SU-DHL-6 (cell line): ENCODE results near the gene PHACTR1.

ENCODE experiments used
- H2AFZ ChIP-seq: fragments of 200-600 bp; sonication (generic); 2 replicates; pipeline ENCODE4 v1.6.1; 2014; ENCODE audit warnings: low read depth, mild to moderate bottlenecking, moderate library complexity, mixed read lengths, antibody characterized with exemption, low read length; ENCODE audit not compliant: severe bottlenecking
- H3F3A ChIP-seq: fragments of 200-600 bp; shearing (Covaris generic); 2 replicates; pipeline ENCODE4 v1.6.0; 2016; ENCODE audit warnings: antibody characterized with exemption, mild to moderate bottlenecking; ENCODE audit not compliant: insufficient read depth
- H3K27ac ChIP-seq: fragments of 200-600 bp; sonication (generic); 2 replicates; pipeline ENCODE4 v1.5.1; 2016; ENCODE audit warnings: low read depth, mild to moderate bottlenecking, low read length, moderate library complexity, mixed read lengths
- H3K27me3 ChIP-seq: fragments of 200-600 bp; sonication (generic), shearing (Covaris generic); 2 replicates; pipeline ENCODE4 v1.6.0; 2014; ENCODE audit warnings: mild to moderate bottlenecking, low read length
- H3K36me3 ChIP-seq: fragments of 200-600 bp; sonication (generic); 2 replicates; pipeline ENCODE4 v1.6.1; 2014; ENCODE audit warnings: mild to moderate bottlenecking, low read length, mixed read lengths
- H3K4me2 ChIP-seq: fragments of 300-600, 200-600 bp; shearing (Covaris generic), sonication (generic); 2 replicates; pipeline ENCODE4 v1.6.0; 2014; ENCODE audit warnings: low read length, low read depth, mild to moderate bottlenecking; ENCODE audit not compliant: poor library complexity, severe bottlenecking
- H3K4me3 ChIP-seq: fragments of 200-600 bp; sonication (generic); 2 replicates; pipeline ENCODE4 v1.5.1; 2014; ENCODE audit warnings: antibody characterized with exemption, low read length, mild to moderate bottlenecking, mixed read lengths; ENCODE audit not compliant: insufficient read depth, poor library complexity, severe bottlenecking
- H3K79me2 ChIP-seq: fragments of 200-600 bp; sonication (generic); 2 replicates; pipeline ENCODE4 v1.6.1; 2014; ENCODE audit warnings: mild to moderate bottlenecking, low read length, moderate library complexity; ENCODE audit not compliant: insufficient read depth
- H3K9ac ChIP-seq: fragments of 200-600 bp; sonication (generic); 2 replicates; pipeline ENCODE4 v1.7.0; 2014; ENCODE audit warnings: mild to moderate bottlenecking, low read length
- H3K9me2 ChIP-seq: fragments of 200-600 bp; sonication (generic); replicated peaks from 2 replicates; pipeline ENCODE4 v1.6.1; 2014; ENCODE audit warnings: low read length; ENCODE audit not compliant: insufficient read depth
- H3K9me3 ChIP-seq: fragments of 200-600 bp; sonication (generic); 2 replicates; pipeline ENCODE4 v1.6.1; 2014; ENCODE audit warnings: low read length, mixed read lengths; ENCODE audit not compliant: insufficient read depth
- H4K20me1 ChIP-seq: fragments of 200-600 bp; sonication (generic); 2 replicates; pipeline ENCODE4 v1.6.1; 2014; ENCODE audit warnings: low read depth, mild to moderate bottlenecking, antibody characterized with exemption, low read length, moderate library complexity, mixed read lengths
- EZH2phosphoT487 ChIP-seq: fragments of 200-600 bp; sonication (generic), shearing (Covaris generic); conservative IDR thresholded peaks from 2 replicates; pipeline ENCODE4 v1.6.1; 2018; ENCODE audit warnings: mild to moderate bottlenecking, antibody characterized with exemption, low read length, moderate library complexity, mixed read lengths
- TF ChIP-seq, protein P1 (sequence below): fragments of 200-600 bp; sonication (generic); IDR thresholded peaks from one replicate; pipeline ENCODE4 v1.5.1; 2017; ENCODE audit warnings: antibody characterized with exemption, mild to moderate bottlenecking, low read length, moderate library complexity; ENCODE audit not compliant: insufficient read depth, poor library complexity, severe bottlenecking

PHACTR1 gene

DNA sequence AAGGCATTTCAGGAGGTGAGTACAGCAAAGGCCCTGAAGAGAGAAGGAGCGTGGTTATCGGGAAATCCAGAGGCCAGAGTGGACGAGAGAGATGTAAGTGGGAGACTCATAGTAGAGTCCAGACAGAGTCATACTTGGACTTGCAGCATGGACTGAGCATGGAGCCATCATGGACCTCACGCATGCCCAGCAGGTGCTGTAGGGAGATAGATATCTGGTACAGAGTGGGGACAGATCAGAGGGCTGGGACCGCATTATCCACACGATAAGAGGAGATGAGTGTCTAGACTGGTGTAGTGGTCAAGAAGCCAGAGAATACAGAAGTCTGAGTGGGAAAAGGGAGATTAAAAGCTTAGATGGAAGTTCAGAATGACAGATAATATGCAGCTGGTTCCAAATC is 484.8 kb downstream of the PHACTR1 start:
- Histone ChIP-seq H3K9ac (no peak overlapping the region), H3K9me3 (no peaks in the 10 kb centered on the region), H3K27ac (no peak overlapping the region), H3K9me2 (no peaks in the 10 kb centered on the region), H2AFZ (no peak overlapping the region), H3K79me2 (no peaks in the 10 kb centered on the region), H3K4me3 (no peak overlapping the region), H4K20me1 (no peaks in the 10 kb centered on the region), H3K36me3 (no peaks in the 10 kb centered on the region), H3F3A (no peaks in the 10 kb centered on the region), H3K27me3 (no peaks in the 10 kb centered on the region), H3K4me2 (no peak overlapping the region)
- TF ChIP-seq, protein P1, sequence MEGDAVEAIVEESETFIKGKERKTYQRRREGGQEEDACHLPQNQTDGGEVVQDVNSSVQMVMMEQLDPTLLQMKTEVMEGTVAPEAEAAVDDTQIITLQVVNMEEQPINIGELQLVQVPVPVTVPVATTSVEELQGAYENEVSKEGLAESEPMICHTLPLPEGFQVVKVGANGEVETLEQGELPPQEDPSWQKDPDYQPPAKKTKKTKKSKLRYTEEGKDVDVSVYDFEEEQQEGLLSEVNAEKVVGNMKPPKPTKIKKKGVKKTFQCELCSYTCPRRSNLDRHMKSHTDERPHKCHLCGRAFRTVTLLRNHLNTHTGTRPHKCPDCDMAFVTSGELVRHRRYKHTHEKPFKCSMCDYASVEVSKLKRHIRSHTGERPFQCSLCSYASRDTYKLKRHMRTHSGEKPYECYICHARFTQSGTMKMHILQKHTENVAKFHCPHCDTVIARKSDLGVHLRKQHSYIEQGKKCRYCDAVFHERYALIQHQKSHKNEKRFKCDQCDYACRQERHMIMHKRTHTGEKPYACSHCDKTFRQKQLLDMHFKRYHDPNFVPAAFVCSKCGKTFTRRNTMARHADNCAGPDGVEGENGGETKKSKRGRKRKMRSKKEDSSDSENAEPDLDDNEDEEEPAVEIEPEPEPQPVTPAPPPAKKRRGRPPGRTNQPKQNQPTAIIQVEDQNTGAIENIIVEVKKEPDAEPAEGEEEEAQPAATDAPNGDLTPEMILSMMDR, result no peak
- TF ChIP-seq EZH2phosphoT487, result no peak

GRCh38 chr6:13203145-13203544 is 486.6 kb downstream of the PHACTR1 start:
- Histone ChIP-seq H3K9me2 (no peaks in the 10 kb centered on the region), H3K4me2 (no peak overlapping the region), H3K27me3 (no peaks in the 10 kb centered on the region), H3K9me3 (no peaks in the 10 kb centered on the region), H2AFZ (no peak overlapping the region), H3K4me3 (no peak overlapping the region), H3K79me2 (no peaks in the 10 kb centered on the region), H3K36me3 (no peaks in the 10 kb centered on the region), H3K27ac (no peak overlapping the region), H3F3A (no peaks in the 10 kb centered on the region), H3K9ac (no peak overlapping the region), H4K20me1 (no peaks in the 10 kb centered on the region)
- TF ChIP-seq, protein P1, result no peak
- no peak for TF ChIP-seq EZH2phosphoT487

GRCh38 chr6:13205106-13205505 is 488.5 kb downstream of the PHACTR1 start:
- no peaks in the 10 kb centered on the region for H3K9me2 ChIP-seq
- no peaks in the 10 kb centered on the region for H3K79me2 ChIP-seq
- H3K9me3 ChIP-seq, result no peaks in the 10 kb centered on the region
- no peak overlapping the region for H3K27ac ChIP-seq
- H3K27me3 ChIP-seq, result no peaks in the 10 kb centered on the region
- H3K4me2 ChIP-seq, result no peak overlapping the region
- no peak overlapping the region for H3K4me3 ChIP-seq
- no peaks in the 10 kb centered on the region for H3F3A ChIP-seq
- no peaks in the 10 kb centered on the region for H3K36me3 ChIP-seq
- TF ChIP-seq EZH2phosphoT487, result no peak
- TF ChIP-seq, protein P1, result no peak
- no peaks in the 10 kb centered on the region for H4K20me1 ChIP-seq
- no peak overlapping the region for H2AFZ ChIP-seq
- H3K9ac ChIP-seq, result no peak overlapping the region

- H3K4me3 ChIP-seq, result no peak overlapping the region
- no peaks in the 10 kb centered on the region for H3K9me2 ChIP-seq
- H3K27ac ChIP-seq, result no peak overlapping the region
- H3K4me2 ChIP-seq, result no peak overlapping the region
- H3K79me2 ChIP-seq, result no peaks in the 10 kb centered on the region
- H3F3A ChIP-seq, result no peaks in the 10 kb centered on the region
- no peaks in the 10 kb centered on the region for H3K9me3 ChIP-seq
- no peaks in the 10 kb centered on the region for H4K20me1 ChIP-seq
- no peaks in the 10 kb centered on the region for H3K27me3 ChIP-seq
- no peaks in the 10 kb centered on the region for H3K36me3 ChIP-seq
- no peak overlapping the region for H3K9ac ChIP-seq
- no peak for TF ChIP-seq EZH2phosphoT487
- TF ChIP-seq, protein P1, result no peak
- no peak overlapping the region for H2AFZ ChIP-seq
These were observed 495.5 kb downstream of the PHACTR1 start for GRCh38 chr6:13212096-13212495.
